HG03280 (cell line): Measurements from ENCODE around the gene DSE.

Experiments
- ATAC-seq: cut with Tn5 transposase; IDR thresholded peaks from one replicate; pipeline ENCODE4 v1.9.1; 2021; ENCODE audit warnings: mild to moderate bottlenecking, moderate library complexity; ENCODE audit not compliant: unreplicated experiment

The DSE gene

GRCh38 chr6:116471531-116471930 lies 100.8 kb downstream of the DSE start:
- no peak for ATAC-seq

- ATAC-seq, result no peak
These were observed 102.0 kb downstream of the DSE start for GRCh38 chr6:116472706-116473105.

DNA sequence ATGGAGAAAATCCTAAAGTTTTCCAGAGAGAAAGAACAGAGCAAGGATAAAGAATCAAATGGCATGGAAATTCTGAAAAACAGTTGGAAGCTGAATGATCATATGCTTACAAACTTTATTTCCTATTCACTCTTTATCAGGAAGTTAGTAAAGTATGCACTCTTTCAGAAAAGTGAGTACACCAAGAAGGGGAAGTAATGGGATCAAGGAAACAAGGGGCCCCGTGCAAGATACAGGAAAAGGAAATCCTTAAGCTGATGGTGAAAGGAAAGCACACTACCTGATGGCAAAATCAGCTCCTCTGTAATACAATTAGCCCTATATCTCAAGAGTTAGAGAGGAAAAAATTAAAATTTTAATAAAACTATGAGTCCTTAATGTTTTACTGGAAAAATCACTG lies 104.4 kb downstream of the DSE start:
- ATAC-seq, result no peak

DNA sequence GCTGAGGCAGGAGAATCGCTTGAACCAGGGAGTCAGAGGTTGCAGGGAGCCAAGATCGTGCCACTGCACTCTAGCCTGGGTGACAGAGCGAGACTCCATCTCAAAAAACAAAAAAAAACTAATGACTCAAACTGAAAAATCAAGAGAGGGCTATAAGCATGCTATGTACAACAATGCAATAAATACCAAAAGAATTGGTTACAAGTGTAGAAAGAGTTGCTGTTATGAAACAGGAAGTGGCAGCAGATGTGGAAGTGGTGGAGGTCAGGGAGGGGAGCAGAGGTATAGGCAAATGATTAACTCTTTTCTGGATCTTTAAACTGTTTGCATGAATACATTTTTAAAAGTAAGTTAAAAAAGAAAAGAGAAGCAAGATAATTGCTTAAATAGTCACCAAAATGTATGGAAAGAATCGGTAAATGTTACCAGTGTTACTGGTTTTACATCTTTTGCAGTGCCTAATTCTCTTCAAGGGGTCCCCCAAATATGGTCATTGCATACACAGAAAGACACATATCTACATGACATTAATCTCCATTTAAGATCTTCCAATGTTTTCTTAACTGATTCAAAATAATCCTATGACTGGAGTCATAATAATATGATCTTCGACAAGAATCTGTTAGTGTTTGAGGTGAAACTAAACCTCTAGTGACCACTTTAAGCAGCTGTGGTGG lies 105.4 kb downstream of the DSE start:
- ATAC-seq, result peak; percentile 100

DNA sequence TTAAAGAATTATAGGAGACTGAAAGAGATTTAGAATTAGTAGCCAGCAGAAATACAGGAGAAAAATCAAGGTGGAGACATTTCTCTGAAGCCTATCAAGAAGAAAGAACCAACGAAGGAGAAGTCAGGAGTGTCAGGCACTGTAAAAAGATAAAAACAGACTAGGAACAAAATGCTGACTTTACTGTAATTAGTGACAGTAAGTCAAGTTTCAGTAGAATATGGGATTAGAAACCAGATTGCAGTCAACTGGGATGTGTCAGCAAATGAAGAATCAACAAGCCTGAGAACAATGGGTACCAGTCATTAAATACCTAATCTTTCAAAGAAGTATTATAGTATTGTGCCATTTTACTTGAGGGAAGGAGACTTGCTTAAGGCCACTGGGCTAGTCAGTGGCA lies 112.0 kb downstream of the DSE start:
- ATAC-seq, result no peak

DNA sequence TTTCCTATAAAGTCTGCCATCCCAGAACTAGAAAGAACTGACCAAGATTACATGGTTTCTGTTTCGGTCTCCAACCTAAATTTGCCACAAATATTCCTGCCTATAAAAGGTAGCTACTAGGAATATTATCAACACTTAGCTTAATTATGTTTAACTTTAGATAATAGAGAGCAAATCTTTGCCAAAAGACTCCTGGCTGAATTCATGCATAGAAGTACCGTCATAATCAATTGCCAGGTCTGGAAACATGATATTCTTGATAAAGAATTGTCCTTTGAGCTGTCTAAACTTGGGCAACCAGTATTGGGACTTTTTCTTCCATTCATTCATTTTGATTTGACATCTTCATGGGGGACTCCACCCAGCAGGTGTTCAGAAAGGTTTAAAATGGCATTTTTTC lies 112.9 kb downstream of the DSE start:
- no peak for ATAC-seq

GRCh38 chr6:116485559-116486184 lies 114.9 kb downstream of the DSE start:
- no peak for ATAC-seq

DNA sequence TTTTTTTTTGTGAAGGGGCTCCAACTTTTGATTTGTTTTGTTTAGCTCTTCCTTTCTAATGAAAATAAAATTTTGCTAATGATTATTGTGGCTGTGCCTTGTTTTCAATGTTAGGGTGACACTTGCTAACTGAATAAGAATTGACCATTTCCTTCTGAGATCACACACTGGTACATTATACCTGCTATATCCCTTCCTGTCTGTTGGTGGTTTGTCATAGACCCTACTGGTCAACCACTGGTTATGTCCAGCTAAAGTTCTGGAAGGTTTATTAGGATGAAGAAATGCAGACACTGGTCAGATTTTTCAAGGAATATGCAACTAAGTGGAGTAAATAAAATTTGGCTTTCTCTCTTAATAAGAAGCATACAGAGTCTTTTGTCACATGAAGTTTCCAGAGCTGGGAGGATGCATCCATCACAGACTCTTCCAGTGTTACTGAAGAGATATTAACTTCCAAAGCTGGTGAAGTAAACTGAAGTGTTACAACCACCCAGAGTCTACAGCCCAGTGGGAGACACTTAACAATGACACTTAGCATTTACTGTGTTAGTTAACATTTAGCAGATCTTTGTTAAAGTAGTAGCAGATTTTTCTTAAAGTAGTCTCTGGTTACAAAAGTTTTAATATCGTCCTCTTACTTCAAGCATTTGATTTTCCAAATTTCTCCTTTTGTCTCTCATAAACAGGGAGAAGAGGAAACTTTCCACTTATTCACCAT lies 121.0 kb downstream of the DSE start:
- ATAC-seq, result no peak

- ATAC-seq, result no peak
These were observed 121.8 kb downstream of the DSE start for GRCh38 chr6:116492331-116493067.
